GM12878 (cell line): ENCODE measurements around the gene SLC25A15. TPM values are rescaled to one million over a fixed set of nuclear protein-coding genes. Genes with fewer than 3 reads are reported as not detected.

Experiments
- ATAC-seq: fragments of 200-7000 bp; cut with Tn5 transposase; 3 replicates; pipeline ENCODE4 v1.9.1; 2020; ENCODE audit warnings: mild to moderate bottlenecking, moderate library complexity
- BruUV-seq: library from RNA; stranded (reverse); fragments of 400-500 nt; replicated peaks from 2 replicates; lab custom pipeline; 2021; lab: Mats Ljungman, UMichigan
- CTCF ChIA-PET: fragments of 300-600 bp; sonication (Branson Sonifier 250); formaldehyde crosslinking; extraction: SDS; loops from one replicate; lab custom pipeline; 2021; ENCODE audit warnings: inconsistent platforms; lab: Yijun Ruan, JAX
- POLR2A ChIA-PET: fragments of 350-600 bp; formaldehyde crosslinking; extraction: SDS; loops from one replicate; lab custom pipeline; 2021; ENCODE audit warnings: inconsistent platforms; lab: Charles Lee
- RAD21 ChIA-PET: fragments of 300-600 bp; sonication (Branson Sonifier 250); formaldehyde crosslinking; loops from one replicate; lab custom pipeline; 2023; ENCODE audit warnings: antibody characterized with exemption; ENCODE audit not compliant: unreplicated experiment; lab: Charles Lee
- SMC1A ChIA-PET: fragments of 300-600 bp; sonication (Branson Sonifier 250); formaldehyde crosslinking; loops from one replicate; lab custom pipeline; 2023; ENCODE audit not compliant: unreplicated experiment, uncharacterized antibody; lab: Charles Lee
- DNase-seq: peaks from one replicate; pipeline ENCODE4 v3.0.0-alpha.2; 2011; ENCODE audit warnings: low read depth, low spot score
- FAIRE-seq: peaks from 3 replicates; lab custom pipeline; 2011; peaks lifted over from hg19 to GRCh38; lab: Jason Lieb, UNC
- H2AFZ ChIP-seq: 2 replicates; pipeline ENCODE4 v1.6.0; 2011; ENCODE audit warnings: low read depth, low read length, control low read depth; ENCODE audit not compliant: control insufficient read depth
- H3K27ac ChIP-seq: 2 replicates; pipeline ENCODE4 v1.5.1; 2011; ENCODE audit warnings: control low read depth; ENCODE audit not compliant: control insufficient read depth, insufficient read depth
- H3K27me3 ChIP-seq, 2 experiments: replicated peaks in 1 of 2; 2 replicates each; pipeline versions ENCODE4 v1.6.0 to v1.6.1; 2011; ENCODE audit warnings: low read length in 1 of 2; ENCODE audit not compliant: control insufficient read depth in 2 of 2, insufficient read depth in 2 of 2
- H3K36me3 ChIP-seq, 2 experiments: 2 replicates each; pipeline ENCODE4 v1.5.1; 2011; ENCODE audit warnings: low read length in 1 of 2; ENCODE audit not compliant: control insufficient read depth in 2 of 2, insufficient read depth in 2 of 2
- H3K4me1 ChIP-seq: 2 replicates; pipeline ENCODE4 v1.6.1; 2011; ENCODE audit warnings: mild to moderate bottlenecking, low read length, moderate library complexity, mixed read lengths; ENCODE audit not compliant: control insufficient read depth, insufficient read depth
- H3K4me2 ChIP-seq: 2 replicates; pipeline ENCODE4 v1.6.0; 2011; ENCODE audit warnings: control low read depth; ENCODE audit not compliant: control insufficient read depth, insufficient read depth
- H3K4me3 ChIP-seq: fragments of 200-600 bp; sonication (generic); 2 replicates; pipeline ENCODE4 v1.5.1; 2016
- H3K79me2 ChIP-seq: 2 replicates; pipeline ENCODE4 v1.6.0; 2011; ENCODE audit warnings: low read length; ENCODE audit not compliant: control insufficient read depth, insufficient read depth
- H3K9ac ChIP-seq: 2 replicates; pipeline ENCODE4 v1.8.0; 2011; ENCODE audit warnings: low read length, control low read depth, mixed read lengths; ENCODE audit not compliant: control insufficient read depth, insufficient read depth
- H3K9me3 ChIP-seq: replicated peaks from 3 replicates; pipeline ENCODE4 v1.5.1; 2011; ENCODE audit warnings: mild to moderate bottlenecking, low read length; ENCODE audit not compliant: control insufficient read depth, insufficient read depth
- H4K20me1 ChIP-seq: 2 replicates; pipeline ENCODE4 v1.6.0; 2011; ENCODE audit not compliant: control insufficient read depth, insufficient read depth
- EGR1 ChIP-seq, 2 experiments: IDR thresholded peaks; 1 replicate in 1 of 2; 2 replicates in 1 of 2; pipeline ENCODE4 v1.6.1; 2011 to 2012; ENCODE audit warnings: low read depth in 2 of 2, low read length in 2 of 2, borderline replicate concordance in 1 of 2, mild to moderate bottlenecking in 1 of 2, moderate library complexity in 1 of 2
- KAT2A ChIP-seq: conservative IDR thresholded peaks from 2 replicates; pipeline ENCODE4 v1.6.1; 2011; ENCODE audit warnings: low read depth, low read length; ENCODE audit not compliant: control insufficient read depth
- PAX5 ChIP-seq: IDR thresholded peaks from 2 replicates; pipeline ENCODE4 v1.6.1; 2011; ENCODE audit warnings: low read depth, low read length, borderline replicate concordance
- RAD21 ChIP-seq: IDR thresholded peaks from 2 replicates; pipeline ENCODE4 v1.6.1; 2011; ENCODE audit warnings: mild to moderate bottlenecking, low read depth, low read length, moderate library complexity; ENCODE audit not compliant: insufficient read depth
- RBBP5 ChIP-seq: fragments of 200-600 bp; sonication (generic); conservative IDR thresholded peaks from 2 replicates; pipeline ENCODE4 v1.6.1; 2016
- WGBS: methylation state at CpG from one replicate; pipeline ENCODE4 v1.1.6; 2016; ENCODE audit warnings: low lambda C conversion rate; ENCODE audit not compliant: insufficient replicate concordance, insufficient coverage; ENCODE audit errors: missing lambda C conversion rate; 5-methylcytosine and 5-hydroxymethylcytosine counted together
- in situ Hi-C: fragments of 300-500 bp; cut with MboI; formaldehyde crosslinking; loops from 9 replicates; pipeline ENCODE4 v1.14.3; 2018; ENCODE audit warnings: mixed read lengths
- intact Hi-C: fragments of 100-400 bp; cut with micrococcal nuclease; formaldehyde crosslinking; loops from one replicate; pipeline ENCODE4 v1.14.2; 2022; ENCODE audit not compliant: unreplicated experiment
- polyA plus RNA-seq, 11 experiments: library from polyadenylated mRNA; depleted of rRNA in 4 of 11; unstranded in 6 of 11; stranded (reverse) in 5 of 11; fragments of >200 nt; fragmentation: Nextera tagmentation in 4 of 11; fragmentation: Illumina TruSeq in 1 of 11; extraction: Ambion mirVana in 4 of 11; extraction: Trizol in 1 of 11; gene quantifications; 1 replicate in 1 of 11; 2 replicates in 10 of 11; pipeline versions ENCODE4 v1.2.1 to v1.2.3, GENCODE V29; 2011 to 2016; ENCODE audit warnings: inconsistent platforms in 2 of 11, missing spikeins in 2 of 11, low read depth in 1 of 11
- total RNA-seq, 4 experiments: library from RNA; depleted of rRNA in 3 of 4; stranded (reverse); fragments of >200 nt in 3 of 4; fragmentation: Illumina TruSeq in 1 of 4; extraction: Trizol in 1 of 4; gene quantifications; 2 replicates each; pipeline versions ENCODE4 v1.2.1 to v1.2.3, GENCODE V29; 2013 to 2021
- TF ChIP-seq, protein P1 (sequence below): fragments of 450-650 bp; IDR thresholded peaks from 2 replicates; pipeline ENCODE4 v1.6.1; 2018; ENCODE audit warnings: mild to moderate bottlenecking, low read depth, moderate library complexity; ENCODE audit not compliant: partially characterized antibody
- TF ChIP-seq, protein P2 (sequence below): fragments of 450-650 bp; IDR thresholded peaks from 2 replicates; pipeline ENCODE4 v1.6.1; 2017; ENCODE audit warnings: borderline replicate concordance
- TF ChIP-seq, protein P3 (sequence below): fragments of 450-650 bp; conservative IDR thresholded peaks from 2 replicates; pipeline ENCODE4 v1.6.1; 2017; ENCODE audit warnings: mild to moderate bottlenecking, moderate library complexity

The SLC25A15 gene
- total and polyA plus RNA-seq, 10 of the 15 experiments (the other 5 are each of a cell fraction or from before 2014, with no cell fraction given), result 2.7 to 20.6 (median 15.0) TPM

DNA sequence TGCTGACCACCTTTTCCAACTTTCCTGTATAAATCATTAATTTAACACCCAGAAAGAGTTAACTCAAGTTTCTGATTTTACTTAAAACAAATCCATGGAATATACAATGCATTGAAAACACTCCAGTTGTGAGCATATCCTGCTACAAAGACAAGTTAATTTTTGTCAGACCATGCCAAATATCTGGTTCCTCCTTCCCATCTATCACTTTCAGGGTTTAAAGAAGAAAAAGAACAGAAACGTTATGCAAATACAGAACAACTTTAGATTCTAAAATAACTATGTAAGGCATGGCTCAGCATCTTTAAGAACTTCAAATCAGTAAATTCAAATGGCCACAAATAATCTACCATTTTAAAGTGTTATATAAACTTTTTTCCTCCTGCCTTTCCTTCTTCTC is 33.4 kb upstream of the SLC25A15 start (continued):
- TF ChIP-seq, protein P1, sequence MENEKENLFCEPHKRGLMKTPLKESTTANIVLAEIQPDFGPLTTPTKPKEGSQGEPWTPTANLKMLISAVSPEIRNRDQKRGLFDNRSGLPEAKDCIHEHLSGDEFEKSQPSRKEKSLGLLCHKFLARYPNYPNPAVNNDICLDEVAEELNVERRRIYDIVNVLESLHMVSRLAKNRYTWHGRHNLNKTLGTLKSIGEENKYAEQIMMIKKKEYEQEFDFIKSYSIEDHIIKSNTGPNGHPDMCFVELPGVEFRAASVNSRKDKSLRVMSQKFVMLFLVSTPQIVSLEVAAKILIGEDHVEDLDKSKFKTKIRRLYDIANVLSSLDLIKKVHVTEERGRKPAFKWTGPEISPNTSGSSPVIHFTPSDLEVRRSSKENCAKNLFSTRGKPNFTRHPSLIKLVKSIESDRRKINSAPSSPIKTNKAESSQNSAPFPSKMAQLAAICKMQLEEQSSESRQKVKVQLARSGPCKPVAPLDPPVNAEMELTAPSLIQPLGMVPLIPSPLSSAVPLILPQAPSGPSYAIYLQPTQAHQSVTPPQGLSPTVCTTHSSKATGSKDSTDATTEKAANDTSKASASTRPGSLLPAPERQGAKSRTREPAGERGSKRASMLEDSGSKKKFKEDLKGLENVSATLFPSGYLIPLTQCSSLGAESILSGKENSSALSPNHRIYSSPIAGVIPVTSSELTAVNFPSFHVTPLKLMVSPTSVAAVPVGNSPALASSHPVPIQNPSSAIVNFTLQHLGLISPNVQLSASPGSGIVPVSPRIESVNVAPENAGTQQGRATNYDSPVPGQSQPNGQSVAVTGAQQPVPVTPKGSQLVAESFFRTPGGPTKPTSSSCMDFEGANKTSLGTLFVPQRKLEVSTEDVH, result no peak
- TF ChIP-seq, protein P2, sequence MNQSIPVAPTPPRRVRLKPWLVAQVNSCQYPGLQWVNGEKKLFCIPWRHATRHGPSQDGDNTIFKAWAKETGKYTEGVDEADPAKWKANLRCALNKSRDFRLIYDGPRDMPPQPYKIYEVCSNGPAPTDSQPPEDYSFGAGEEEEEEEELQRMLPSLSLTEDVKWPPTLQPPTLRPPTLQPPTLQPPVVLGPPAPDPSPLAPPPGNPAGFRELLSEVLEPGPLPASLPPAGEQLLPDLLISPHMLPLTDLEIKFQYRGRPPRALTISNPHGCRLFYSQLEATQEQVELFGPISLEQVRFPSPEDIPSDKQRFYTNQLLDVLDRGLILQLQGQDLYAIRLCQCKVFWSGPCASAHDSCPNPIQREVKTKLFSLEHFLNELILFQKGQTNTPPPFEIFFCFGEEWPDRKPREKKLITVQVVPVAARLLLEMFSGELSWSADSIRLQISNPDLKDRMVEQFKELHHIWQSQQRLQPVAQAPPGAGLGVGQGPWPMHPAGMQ, result no peak
- no peak for TF ChIP-seq RBBP5
- TF ChIP-seq PAX5, result no peak
- no peak for TF ChIP-seq RAD21

DNA sequence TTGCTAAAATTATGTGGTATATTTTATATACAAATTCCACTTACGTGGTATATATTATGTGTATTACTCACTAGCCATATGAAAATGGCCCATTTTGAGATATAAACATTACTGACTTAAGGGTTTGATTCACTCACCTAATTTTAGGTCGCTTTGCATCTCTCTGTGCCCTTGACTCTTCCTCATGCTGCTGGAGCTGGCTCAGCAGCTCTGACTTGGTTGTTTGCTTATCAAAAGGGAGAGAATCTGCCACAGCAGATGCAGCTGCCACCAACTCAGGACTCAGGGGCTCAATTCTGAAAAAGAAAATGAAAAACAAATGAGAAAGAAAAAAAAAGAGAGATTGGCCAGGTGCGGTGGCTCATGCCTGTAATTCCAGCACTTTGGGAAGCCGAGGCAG is 30.6 kb upstream of the SLC25A15 start:
- H3K4me2 ChIP-seq, result no peak overlapping the region
- peaks cover 1 to 13% of the 10 kb centered on the region in 2 experiments; a peak in 3 of 4 replicates for H3K36me3 ChIP-seq
- in situ Hi-C loops, result no loop called here
- H3K9ac ChIP-seq, result no peak overlapping the region
- TF ChIP-seq RAD21 (no peak), KAT2A (no peak), EGR1 (IDR thresholded peaks at IDR 0.05; ENCODE audit: borderline replicate concordance in 1 of 2, low read depth in 2 of 2, low read length in 2 of 2) (no peak)
- TF ChIP-seq, protein P3, sequence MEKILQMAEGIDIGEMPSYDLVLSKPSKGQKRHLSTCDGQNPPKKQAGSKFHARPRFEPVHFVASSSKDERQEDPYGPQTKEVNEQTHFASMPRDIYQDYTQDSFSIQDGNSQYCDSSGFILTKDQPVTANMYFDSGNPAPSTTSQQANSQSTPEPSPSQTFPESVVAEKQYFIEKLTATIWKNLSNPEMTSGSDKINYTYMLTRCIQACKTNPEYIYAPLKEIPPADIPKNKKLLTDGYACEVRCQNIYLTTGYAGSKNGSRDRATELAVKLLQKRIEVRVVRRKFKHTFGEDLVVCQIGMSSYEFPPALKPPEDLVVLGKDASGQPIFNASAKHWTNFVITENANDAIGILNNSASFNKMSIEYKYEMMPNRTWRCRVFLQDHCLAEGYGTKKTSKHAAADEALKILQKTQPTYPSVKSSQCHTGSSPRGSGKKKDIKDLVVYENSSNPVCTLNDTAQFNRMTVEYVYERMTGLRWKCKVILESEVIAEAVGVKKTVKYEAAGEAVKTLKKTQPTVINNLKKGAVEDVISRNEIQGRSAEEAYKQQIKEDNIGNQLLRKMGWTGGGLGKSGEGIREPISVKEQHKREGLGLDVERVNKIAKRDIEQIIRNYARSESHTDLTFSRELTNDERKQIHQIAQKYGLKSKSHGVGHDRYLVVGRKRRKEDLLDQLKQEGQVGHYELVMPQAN, result no peak
- TF ChIP-seq, all 136 proteins: peak for 0
- no TSS peak for BruUV-seq
- Histone ChIP-seq H3K9me3 (no peaks in the 10 kb centered on the region), H4K20me1 (no peaks in the 10 kb centered on the region), H3K79me2 (peaks cover 3% of the 10 kb centered on the region), H3K4me3 (no peak overlapping the region), H3K4me1 (peaks cover 19% of the 10 kb centered on the region), H3K27me3 (no peaks in the 10 kb centered on the region), H2AFZ (no peak overlapping the region), H3K27ac (no peak overlapping the region)
- ChIA-PET POLR2A (no interaction called here), SMC1A (interaction anchor here (3.4 kb wide), 1 partner anchor 8 kb away, joined by 17 read pairs; no protein-coding TSS in a partner anchor), CTCF (interaction anchor here (0.9 to 3.1 kb wide), 2 partner anchors 9 to 18 kb away, joined by 4 to 14 read pairs; no protein-coding TSS in a partner anchor), RAD21 (no interaction called here)
- ATAC-seq, result no peak
- no peak for FAIRE-seq
- 21% methylated on average over 4 of the region's 4 CpGs for WGBS
- no peak for DNase-seq
- intact Hi-C loops, result no loop called here
